GM12873 (cell line): ENCODE data around the gene DNASE1.

Source experiments
- TF ChIP-seq, protein P1 (sequence below): IDR thresholded peaks from 2 replicates; pipeline ENCODE4 v1.5.1; 2012; ENCODE audit warnings: low read depth, mild to moderate bottlenecking, moderate library complexity, low read length, control low read depth; ENCODE audit not compliant: insufficient read depth; ENCODE audit errors: missing control alignments

DNASE1 gene

DNA sequence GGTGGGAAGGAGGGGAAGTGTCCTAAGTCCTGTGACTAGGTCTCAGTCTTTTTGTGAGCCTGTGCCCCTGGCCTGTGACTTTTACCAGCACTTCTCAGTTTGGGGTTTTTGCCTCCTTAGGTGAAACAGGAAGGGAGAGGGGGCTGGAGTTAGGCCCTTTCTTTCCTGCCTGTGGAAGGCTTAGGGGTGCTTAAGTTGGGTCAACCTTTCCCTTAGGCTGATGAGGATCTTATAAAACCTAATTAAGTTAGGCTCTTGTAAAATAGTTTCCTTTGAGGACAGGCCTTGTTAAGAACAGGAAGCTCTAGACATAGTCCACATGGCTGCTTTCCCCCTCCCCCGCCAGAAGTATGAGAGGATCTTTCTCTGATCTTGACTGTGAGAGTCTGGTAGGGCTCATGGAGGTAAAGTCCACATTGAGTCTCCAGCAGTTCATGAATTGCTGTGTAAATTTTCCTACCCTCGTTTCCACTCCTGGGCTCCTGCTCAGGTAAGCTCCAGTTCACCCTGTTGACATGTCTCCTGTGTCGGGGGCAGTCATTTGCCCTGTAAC lies 17.0 kb upstream of the DNASE1 start:
- TF ChIP-seq, protein P1, sequence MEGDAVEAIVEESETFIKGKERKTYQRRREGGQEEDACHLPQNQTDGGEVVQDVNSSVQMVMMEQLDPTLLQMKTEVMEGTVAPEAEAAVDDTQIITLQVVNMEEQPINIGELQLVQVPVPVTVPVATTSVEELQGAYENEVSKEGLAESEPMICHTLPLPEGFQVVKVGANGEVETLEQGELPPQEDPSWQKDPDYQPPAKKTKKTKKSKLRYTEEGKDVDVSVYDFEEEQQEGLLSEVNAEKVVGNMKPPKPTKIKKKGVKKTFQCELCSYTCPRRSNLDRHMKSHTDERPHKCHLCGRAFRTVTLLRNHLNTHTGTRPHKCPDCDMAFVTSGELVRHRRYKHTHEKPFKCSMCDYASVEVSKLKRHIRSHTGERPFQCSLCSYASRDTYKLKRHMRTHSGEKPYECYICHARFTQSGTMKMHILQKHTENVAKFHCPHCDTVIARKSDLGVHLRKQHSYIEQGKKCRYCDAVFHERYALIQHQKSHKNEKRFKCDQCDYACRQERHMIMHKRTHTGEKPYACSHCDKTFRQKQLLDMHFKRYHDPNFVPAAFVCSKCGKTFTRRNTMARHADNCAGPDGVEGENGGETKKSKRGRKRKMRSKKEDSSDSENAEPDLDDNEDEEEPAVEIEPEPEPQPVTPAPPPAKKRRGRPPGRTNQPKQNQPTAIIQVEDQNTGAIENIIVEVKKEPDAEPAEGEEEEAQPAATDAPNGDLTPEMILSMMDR: no peak

DNA sequence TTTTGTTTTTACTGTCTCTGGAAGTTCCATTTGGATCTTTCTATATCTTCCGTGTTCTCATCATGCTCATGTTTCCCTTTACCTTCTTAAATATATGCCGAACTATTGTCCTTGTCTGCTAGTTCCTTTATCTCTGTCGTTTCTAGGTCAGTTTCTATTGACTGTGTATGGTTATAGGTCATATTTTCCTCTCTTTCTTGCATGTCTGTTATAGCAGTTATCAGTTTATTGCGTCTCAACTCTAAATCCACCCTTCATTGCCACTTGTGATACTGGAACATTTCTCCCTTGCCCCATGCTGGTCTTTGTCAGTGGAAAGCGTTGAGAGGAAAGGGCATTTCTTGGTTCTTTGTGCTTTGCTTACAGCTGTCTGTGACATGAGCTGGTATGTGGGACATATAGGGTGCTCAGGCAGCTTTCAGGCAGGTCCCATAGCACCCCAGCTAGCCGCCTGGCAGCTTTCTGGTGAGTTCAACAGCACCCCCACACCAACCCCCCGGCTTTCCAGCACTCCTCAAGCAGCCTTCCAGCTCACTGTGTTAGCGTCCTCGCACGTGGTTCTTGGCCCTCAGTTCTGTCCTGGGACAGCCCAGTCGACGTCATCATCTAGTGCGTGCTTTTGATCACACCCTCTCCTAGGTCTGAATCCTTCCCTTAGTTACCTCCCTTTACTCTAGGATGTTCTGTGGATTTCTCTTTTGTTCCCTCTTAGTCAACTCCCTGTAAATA lies 15.4 kb upstream of the DNASE1 start:
- TF ChIP-seq, protein P1: no peak

DNA sequence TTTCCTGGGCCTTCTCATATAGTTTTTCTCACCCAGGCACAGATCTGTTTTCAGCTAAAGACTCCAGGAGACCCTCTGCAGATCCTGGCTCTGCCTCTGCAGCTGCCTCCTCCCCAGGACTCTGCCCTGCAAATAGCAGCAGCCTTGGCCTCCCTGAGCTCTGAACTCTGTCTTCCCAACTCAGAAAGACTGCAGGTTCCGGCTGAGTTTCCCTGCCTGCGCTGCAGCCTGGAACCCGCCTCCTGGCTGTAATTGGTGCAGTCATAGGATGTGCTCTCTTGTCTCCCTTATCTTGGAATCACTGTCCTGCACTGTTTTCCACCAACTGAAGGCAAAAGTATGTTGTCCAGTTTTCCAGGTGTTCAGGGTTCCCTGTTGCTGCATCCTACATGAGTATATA lies 14.3 kb upstream of the DNASE1 start:
- TF ChIP-seq, protein P1: no peak

DNA sequence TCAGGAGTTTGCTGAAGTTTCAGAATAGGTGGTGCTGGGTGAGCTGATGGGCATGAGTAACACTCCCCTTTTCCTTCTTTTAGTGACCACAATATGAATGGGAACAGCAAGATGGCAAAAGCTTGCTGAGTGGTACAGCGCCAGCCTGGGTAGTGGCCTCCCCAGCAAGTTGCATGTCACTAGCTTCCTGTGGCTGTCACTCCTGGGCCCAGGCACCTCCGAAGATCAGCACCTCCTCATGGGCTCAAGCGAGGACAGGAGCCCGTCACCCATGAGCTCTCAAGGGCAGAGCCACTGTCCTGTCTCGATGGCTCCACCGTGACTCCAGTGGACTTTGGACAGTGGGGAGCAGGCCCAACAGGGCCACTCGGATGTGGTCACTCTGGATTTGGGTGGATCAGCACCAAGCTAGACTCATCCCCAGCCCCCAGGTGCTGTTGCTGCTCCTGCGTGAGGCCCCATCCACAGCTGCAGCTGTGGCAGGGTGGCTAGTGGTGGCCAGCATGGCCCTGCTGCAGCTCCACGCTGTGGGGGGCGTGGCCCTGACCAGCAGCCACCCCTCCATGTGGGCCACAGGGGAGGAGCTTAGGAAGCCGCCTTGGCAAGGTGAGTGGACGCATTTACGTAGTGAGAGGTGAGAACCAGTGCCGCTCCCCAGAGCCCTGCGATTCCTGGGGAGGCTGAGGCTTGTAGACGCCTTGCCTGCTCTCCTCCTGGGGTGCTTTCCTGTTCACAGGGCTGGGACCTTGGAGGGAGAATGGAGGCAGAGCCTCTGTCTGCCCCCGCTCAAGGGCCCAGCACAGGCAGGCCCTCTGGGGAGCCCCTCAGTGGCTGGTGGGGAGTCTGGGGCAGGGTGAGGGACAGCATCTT lies 13.6 kb upstream of the DNASE1 start:
- TF ChIP-seq, protein P1: no peak

DNA sequence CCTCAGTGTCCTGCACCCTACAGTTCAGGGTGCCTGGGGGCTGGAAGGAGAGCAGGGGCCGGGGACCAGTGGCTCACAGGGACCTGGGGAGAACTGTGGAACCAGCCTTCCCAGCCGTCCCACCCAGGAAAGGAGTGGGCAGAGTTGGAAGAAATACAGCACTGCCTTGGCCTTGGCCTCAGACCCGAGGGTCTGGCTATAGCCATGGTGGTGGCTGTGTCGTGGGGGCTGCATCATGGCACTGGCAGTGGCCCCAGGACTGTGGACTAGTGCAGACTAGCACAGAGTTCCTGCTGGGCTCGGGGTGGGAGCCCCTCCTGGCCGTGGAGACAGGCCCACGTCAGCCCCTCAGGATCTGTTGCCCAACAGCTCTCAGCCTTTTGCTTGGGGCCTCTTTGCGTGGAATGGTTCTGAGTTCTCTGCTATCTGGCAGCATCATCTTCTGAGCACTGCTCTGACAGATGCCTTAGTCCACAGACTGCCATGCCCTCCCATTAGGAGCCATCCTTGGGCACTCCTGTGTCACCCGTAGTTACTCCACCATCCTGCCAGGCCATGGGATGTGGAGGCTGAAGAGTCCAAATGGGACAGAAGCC lies 12.6 kb upstream of the DNASE1 start:
- TF ChIP-seq, protein P1: no peak

DNA sequence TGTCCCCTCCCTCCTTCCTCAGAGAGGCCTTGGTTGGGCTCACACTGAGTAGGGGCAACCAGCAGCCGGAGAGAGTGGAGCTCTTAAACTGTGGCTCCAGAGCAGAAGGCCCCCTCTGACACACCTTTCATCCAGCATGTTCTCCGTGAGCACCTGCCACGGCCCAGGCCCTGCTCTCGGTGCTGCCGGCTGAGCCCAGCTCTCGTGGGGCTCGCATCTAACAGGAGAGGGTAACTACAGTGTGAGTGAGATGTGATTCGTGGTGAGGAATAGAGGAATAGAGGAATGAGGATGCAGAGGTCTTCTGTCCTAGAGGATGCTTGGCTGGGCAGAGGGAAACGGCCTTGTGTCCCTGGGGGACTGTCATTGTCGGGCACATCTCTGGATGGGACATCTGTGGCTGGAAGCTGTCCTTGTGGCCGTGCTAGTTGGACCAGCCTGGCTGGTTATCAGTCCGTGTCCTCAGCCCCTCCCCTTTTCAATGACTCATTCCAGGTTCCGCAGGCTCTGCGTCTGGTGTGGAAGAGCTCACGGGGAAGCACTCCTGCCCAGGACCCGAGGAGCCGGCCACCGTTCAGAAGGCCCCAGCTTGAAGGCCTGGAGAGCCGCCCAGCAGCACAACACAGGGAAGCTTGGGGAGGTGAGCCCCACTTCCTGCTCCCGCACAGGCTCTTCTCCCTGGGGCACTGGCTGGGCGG lies 11.9 kb upstream of the DNASE1 start:
- TF ChIP-seq, protein P1: no peak
